Suprapubic skin (tissue), 4 donors: ENCODE results near the gene MTCL1. TPM values are rescaled to one million over a fixed set of nuclear protein-coding genes. Genes with fewer than 3 reads are reported as not detected.

Experiments used
- DNase-seq, 2 donors: peaks; one replicate each; pipeline ENCODE4 v3.0.0-alpha.2; 2019; ENCODE audit warnings: low spot score in 2 of 2
- H3K27ac ChIP-seq: fragments of 200-600 bp; sonication (generic); one replicate; pipeline ENCODE4 v1.5.1; 2019
- H3K27me3 ChIP-seq: fragments of 200-600 bp; sonication (generic); one replicate; pipeline ENCODE4 v1.5.1; 2019
- H3K36me3 ChIP-seq: fragments of 200-600 bp; sonication (generic); one replicate; pipeline ENCODE4 v1.5.1; 2019
- H3K4me1 ChIP-seq: fragments of 200-600 bp; sonication (generic); one replicate; pipeline ENCODE4 v1.5.1; 2019
- H3K4me3 ChIP-seq: fragments of 200-600 bp; sonication (generic); one replicate; pipeline ENCODE4 v1.5.1; 2019; ENCODE audit warnings: mild to moderate bottlenecking
- H3K9me3 ChIP-seq: fragments of 200-600 bp; sonication (generic); one replicate; pipeline ENCODE4 v1.5.1; 2019
- CTCF ChIP-seq, 2 donors: fragments of 200-600 bp in 1 of 2; fragments of 450-650 bp in 1 of 2; sonication (generic) in 1 of 2; IDR thresholded peaks; one replicate each; pipeline ENCODE4 v1.5.1; 2016 to 2019; ENCODE audit warnings: antibody characterized with exemption in 2 of 2, mild to moderate bottlenecking in 1 of 2, moderate library complexity in 1 of 2
- EP300 ChIP-seq: sonication (generic); formaldehyde crosslinking; IDR thresholded peaks from one replicate; pipeline ENCODE4 v1.6.1; 2017; ENCODE audit warnings: antibody characterized with exemption
- POLR2A ChIP-seq, 2 donors: fragments of 450-650 bp; IDR thresholded peaks; one replicate each; pipeline ENCODE4 v1.6.1; 2017; ENCODE audit warnings: antibody characterized with exemption in 2 of 2, mild to moderate bottlenecking in 2 of 2, moderate library complexity in 2 of 2
- POLR2AphosphoS5 ChIP-seq, 3 donors: sonication (generic); formaldehyde crosslinking; IDR thresholded peaks; one replicate each; pipeline ENCODE4 v1.6.1; 2017; ENCODE audit warnings: antibody characterized with exemption in 3 of 3
- WGBS: methylation state at CpG from one replicate; pipeline ENCODE4 v1.1.5; 2018; 5-methylcytosine and 5-hydroxymethylcytosine counted together
- total RNA-seq, 4 donors: library from RNA; depleted of rRNA; stranded (reverse); fragments of >200 nt; gene quantifications; one replicate each; pipeline ENCODE4 v1.1.0, GENCODE V29; 2016

Gene MTCL1
- total RNA-seq, 4 donors from 2014 or later: 7.0 to 9.4 (median 8.1) TPM

GRCh38 chr18:8704361-8705237 lies 757 bp upstream of the MTCL1 start:
- peak overlapping the region; percentile 76 for H3K27ac ChIP-seq
- no peaks in the 10 kb centered on the region for H3K9me3 ChIP-seq
- peaks cover 29% of the 10 kb centered on the region for H3K4me1 ChIP-seq
- TF ChIP-seq POLR2A (IDR thresholded peaks at IDR 0.05) (no peak), EP300 (no peak), POLR2AphosphoS5 (IDR thresholded peaks at IDR 0.05) (peak in 1 of 3 donors; percentile 46), CTCF (IDR thresholded peaks at IDR 0.05) (no peak)
- peak overlapping the region; percentile 60 for H3K4me3 ChIP-seq
- H3K27me3 ChIP-seq: peaks cover 9% of the 10 kb centered on the region
- peak; percentile 91 for DNase-seq
- H3K36me3 ChIP-seq: no peaks in the 10 kb centered on the region
- 0% methylated on average over 7 of the region's 64 CpGs for WGBS

- no peak for DNase-seq
- peak overlapping the region; percentile 76 for H3K27ac ChIP-seq
These were observed 820 bp downstream of the MTCL1 start for GRCh38 chr18:8705961-8706790.

GRCh38 chr18:8706791-8707555 lies 1.6 kb downstream of the MTCL1 start:
- Histone ChIP-seq H3K4me1 (peaks cover 29% of the 10 kb centered on the region), H3K27me3 (peaks cover 9% of the 10 kb centered on the region), H3K27ac (peak overlapping the region; percentile 76), H3K36me3 (no peaks in the 10 kb centered on the region), H3K9me3 (no peaks in the 10 kb centered on the region), H3K4me3 (peak overlapping the region; percentile 60)
- DNase-seq: peak in 1 of 2 donors; percentile 70
- TF ChIP-seq EP300 (no peak), CTCF (IDR thresholded peaks at IDR 0.05) (no peak), POLR2AphosphoS5 (IDR thresholded peaks at IDR 0.05) (no peak), POLR2A (IDR thresholded peaks at IDR 0.05) (no peak)
- 4% methylated on average over 26 of the region's 48 CpGs for WGBS

More at GRCh38 chr18:8705961-8706790, 820 bp downstream of the MTCL1 start:
- Histone ChIP-seq H3K9me3 (no peaks in the 10 kb centered on the region), H3K27me3 (peaks cover 9% of the 10 kb centered on the region), H3K4me1 (peaks cover 29% of the 10 kb centered on the region), H3K36me3 (no peaks in the 10 kb centered on the region), H3K4me3 (peak overlapping the region; percentile 60)
- TF ChIP-seq POLR2AphosphoS5 (IDR thresholded peaks at IDR 0.05) (no peak), POLR2A (IDR thresholded peaks at IDR 0.05) (no peak), EP300 (no peak), CTCF (IDR thresholded peaks at IDR 0.05) (no peak)
- 2% methylated on average over 23 of the region's 116 CpGs for WGBS

GRCh38 chr18:8707556-8708300 lies 2.4 kb downstream of the MTCL1 start:
- H3K4me1 ChIP-seq: peaks cover 29% of the 10 kb centered on the region
- WGBS: 42% methylated on average over 4 of the region's 4 CpGs
- no peaks in the 10 kb centered on the region for H3K36me3 ChIP-seq
- no peak for DNase-seq
- peaks cover 9% of the 10 kb centered on the region for H3K27me3 ChIP-seq
- no peaks in the 10 kb centered on the region for H3K9me3 ChIP-seq
- peak overlapping the region; percentile 60 for H3K4me3 ChIP-seq
- TF ChIP-seq POLR2A (IDR thresholded peaks at IDR 0.05) (no peak), CTCF (IDR thresholded peaks at IDR 0.05) (no peak), EP300 (no peak), POLR2AphosphoS5 (IDR thresholded peaks at IDR 0.05) (no peak)
- peak overlapping the region; percentile 42 for H3K27ac ChIP-seq
